NCI-H1092 treated with DMSO at 0.1 percent for 48 hours (cell line): ENCODE results near the gene WNT10A.

Source experiments
- DNase-seq: peaks from one replicate; lab custom pipeline; 2025; lab: John Stamatoyannopoulos, UW

Gene WNT10A

GRCh38 chr2:218877331-218877730 lies 3.3 kb upstream of the WNT10A start:
- no peak for DNase-seq

GRCh38 chr2:218877891-218878290 lies 2.8 kb upstream of the WNT10A start:
- DNase-seq: no peak

GRCh38 chr2:218878486-218878885 lies 2.2 kb upstream of the WNT10A start:
- no peak for DNase-seq

GRCh38 chr2:218878926-218879761 lies 1.5 kb upstream of the WNT10A start:
- no peak for DNase-seq

- DNase-seq: no peak
Measured at GRCh38 chr2:218879776-218880101, 913 bp upstream of the WNT10A start.

- no peak for DNase-seq
Measured at GRCh38 chr2:218880859-218881594, 375 bp downstream of the WNT10A start.

- no peak for DNase-seq
Measured at GRCh38 chr2:218881744-218882460, 1.2 kb downstream of the WNT10A start.

GRCh38 chr2:218882461-218882816 lies 1.8 kb downstream of the WNT10A start:
- DNase-seq: no peak

- no peak for DNase-seq
Measured at GRCh38 chr2:218882866-218883366, 2.3 kb downstream of the WNT10A start.

GRCh38 chr2:218883491-218884490 lies 3.1 kb downstream of the WNT10A start:
- no peak for DNase-seq

GRCh38 chr2:218884519-218884918 lies 3.9 kb downstream of the WNT10A start:
- no peak for DNase-seq

GRCh38 chr2:218885981-218886947 lies 5.6 kb downstream of the WNT10A start:
- peak; percentile 49 for DNase-seq

GRCh38 chr2:218887079-218887478 lies 6.4 kb downstream of the WNT10A start:
- DNase-seq: no peak

GRCh38 chr2:218888341-218888740 lies 7.7 kb downstream of the WNT10A start:
- DNase-seq: no peak

- no peak for DNase-seq
Measured at GRCh38 chr2:218889937-218890336, 9.3 kb downstream of the WNT10A start.

- no peak for DNase-seq
Measured at GRCh38 chr2:218890369-218890768, 9.7 kb downstream of the WNT10A start.

GRCh38 chr2:218891275-218892135 lies 10.9 kb downstream of the WNT10A start:
- DNase-seq: no peak

GRCh38 chr2:218892693-218893348 lies 12.2 kb downstream of the WNT10A start:
- peak; percentile 67 for DNase-seq
